ENCODE data around the gene CD36.

Gene CD36

GRCh38 chr7:80678707-80679106, 40.3 kb downstream of the CD36 start:
- H3K4me1 ChIP-seq (ENCODE audit: insufficient read depth, low read length, severe bottlenecking), result no peaks in the 10 kb centered on the region
- no peaks in the 10 kb centered on the region for H3K79me2 ChIP-seq (ENCODE audit: insufficient read depth, low read length)
- no peak for TF ChIP-seq CTCF (IDR thresholded peaks at IDR 0.05; ENCODE audit: low read length)
- TF ChIP-seq EZH2 (IDR thresholded peaks at IDR 0.05; ENCODE audit: borderline replicate concordance, low read length), result no peak
- no peaks in the 10 kb centered on the region for H3K36me3 ChIP-seq (ENCODE audit: insufficient read depth, low read length)
- no peaks in the 10 kb centered on the region for H3K27me3 ChIP-seq (ENCODE audit: insufficient read depth, low read length)
- no peaks in the 10 kb centered on the region for H3F3A ChIP-seq (ENCODE audit: insufficient read depth, low read length)
- no peak overlapping the region for H3K4me2 ChIP-seq (ENCODE audit: low read length)
- no peak overlapping the region for H2AFZ ChIP-seq (ENCODE audit: low read length)
- H3K4me3 ChIP-seq (ENCODE audit: low read depth, low read length, poor library complexity, severe bottlenecking), result no peak overlapping the region
- no peak overlapping the region for H3K9ac ChIP-seq (ENCODE audit: low read length)
- no peaks in the 10 kb centered on the region for H3K9me2 ChIP-seq (ENCODE audit: low read depth, low read length)
- no peaks in the 10 kb centered on the region for H3K9me3 ChIP-seq (ENCODE audit: low read length)
- H3K27ac ChIP-seq (ENCODE audit: low read depth, low read length, poor library complexity, severe bottlenecking), result no peak overlapping the region
- no peaks in the 10 kb centered on the region for H4K20me1 ChIP-seq (ENCODE audit: insufficient read depth, low read length)

GRCh38 chr7:80679921-80680907, 41.8 kb downstream of the CD36 start:
- no peaks in the 10 kb centered on the region for H3F3A ChIP-seq (ENCODE audit: insufficient read depth, low read length)
- no peaks in the 10 kb centered on the region for H3K79me2 ChIP-seq (ENCODE audit: insufficient read depth, low read length)
- H3K9ac ChIP-seq (ENCODE audit: low read length), result no peak overlapping the region
- no peak for TF ChIP-seq EZH2 (IDR thresholded peaks at IDR 0.05; ENCODE audit: borderline replicate concordance, low read length)
- H3K4me1 ChIP-seq (ENCODE audit: insufficient read depth, low read length, severe bottlenecking), result no peaks in the 10 kb centered on the region
- no peak overlapping the region for H3K27ac ChIP-seq (ENCODE audit: low read depth, low read length, poor library complexity, severe bottlenecking)
- H4K20me1 ChIP-seq (ENCODE audit: insufficient read depth, low read length), result no peaks in the 10 kb centered on the region
- no peak overlapping the region for H3K4me3 ChIP-seq (ENCODE audit: low read depth, low read length, poor library complexity, severe bottlenecking)
- no peaks in the 10 kb centered on the region for H3K9me2 ChIP-seq (ENCODE audit: low read depth, low read length)
- H3K27me3 ChIP-seq (ENCODE audit: insufficient read depth, low read length), result no peaks in the 10 kb centered on the region
- no peak overlapping the region for H3K4me2 ChIP-seq (ENCODE audit: low read length)
- no peaks in the 10 kb centered on the region for H3K9me3 ChIP-seq (ENCODE audit: low read length)
- H3K36me3 ChIP-seq (ENCODE audit: insufficient read depth, low read length), result no peaks in the 10 kb centered on the region
- H2AFZ ChIP-seq (ENCODE audit: low read length), result no peak overlapping the region

- H3K4me3 ChIP-seq (ENCODE audit: low read depth, low read length, poor library complexity, severe bottlenecking), result no peak overlapping the region
- no peaks in the 10 kb centered on the region for H3F3A ChIP-seq (ENCODE audit: insufficient read depth, low read length)
- no peak for TF ChIP-seq EZH2 (IDR thresholded peaks at IDR 0.05; ENCODE audit: borderline replicate concordance, low read length)
- peak; percentile 46; the same call in 1 of the 2 replicates for TF ChIP-seq CTCF (IDR thresholded peaks at IDR 0.05; ENCODE audit: low read length)
- no peak overlapping the region for H3K4me2 ChIP-seq (ENCODE audit: low read length)
- no peaks in the 10 kb centered on the region for H3K79me2 ChIP-seq (ENCODE audit: insufficient read depth, low read length)
- H4K20me1 ChIP-seq (ENCODE audit: insufficient read depth, low read length), result no peaks in the 10 kb centered on the region
- H3K36me3 ChIP-seq (ENCODE audit: insufficient read depth, low read length), result no peaks in the 10 kb centered on the region
- H3K9ac ChIP-seq (ENCODE audit: low read length), result no peak overlapping the region
- no peaks in the 10 kb centered on the region for H3K9me2 ChIP-seq (ENCODE audit: low read depth, low read length)
- H3K9me3 ChIP-seq (ENCODE audit: low read length), result no peaks in the 10 kb centered on the region
- no peak overlapping the region for H3K27ac ChIP-seq (ENCODE audit: low read depth, low read length, poor library complexity, severe bottlenecking)
- no peaks in the 10 kb centered on the region for H3K4me1 ChIP-seq (ENCODE audit: insufficient read depth, low read length, severe bottlenecking)
- no peaks in the 10 kb centered on the region for H3K27me3 ChIP-seq (ENCODE audit: insufficient read depth, low read length)
- no peak overlapping the region for H2AFZ ChIP-seq (ENCODE audit: low read length)
These were observed 42.9 kb downstream of the CD36 start for GRCh38 chr7:80681272-80681885.
